Fibroblast of lung (primary cell): ENCODE data around the gene CLDN3. TPM values are rescaled to one million over a fixed set of nuclear protein-coding genes. Genes with fewer than 3 reads are reported as not detected.
"Not testable (repeated sequence)": the region's sequence is repeated elsewhere in the genome, so short reads cannot be mapped to it uniquely, and the experiment has no call there.

Source experiments
- DNase-seq, 2 donors: peaks; one replicate each; pipeline versions ENCODE4 v3.0.0 to v3.0.0-alpha.2; 2010; ENCODE audit warnings: low read depth in 2 of 2
- H2AFZ ChIP-seq: 2 replicates; pipeline ENCODE4 v1.5.1; 2012; ENCODE audit warnings: low read length, control low read depth, inconsistent platforms
- H3K27ac ChIP-seq: 2 replicates; pipeline ENCODE4 v1.5.1; 2011; ENCODE audit warnings: low read length, control low read depth; ENCODE audit not compliant: insufficient read depth
- H3K27me3 ChIP-seq: 2 replicates; pipeline ENCODE4 v1.5.1; 2011; ENCODE audit warnings: mild to moderate bottlenecking, low read length; ENCODE audit not compliant: control insufficient read depth, insufficient read depth
- H3K36me3 ChIP-seq: 2 replicates; pipeline ENCODE4 v1.5.1; 2011; ENCODE audit warnings: low read length; ENCODE audit not compliant: control insufficient read depth, insufficient read depth
- H3K4me1 ChIP-seq: 2 replicates; pipeline ENCODE4 v1.5.1; 2011; ENCODE audit warnings: low read length; ENCODE audit not compliant: control insufficient read depth, insufficient read depth; ENCODE audit errors: extremely low read depth
- H3K4me2 ChIP-seq: 2 replicates; pipeline ENCODE4 v1.5.1; 2011; ENCODE audit warnings: low read length, control low read depth; ENCODE audit not compliant: insufficient read depth; ENCODE audit errors: extremely low read depth
- H3K4me3 ChIP-seq, 4 experiments: fragments of 200-600 bp in 1 of 4; sonication (generic) in 1 of 4; replicated peaks in 1 of 4; 2 replicates each; pipeline ENCODE4 v1.5.1; 2011 to 2016; ENCODE audit warnings: low read length in 4 of 4, low read depth in 3 of 4, mild to moderate bottlenecking in 3 of 4, control low read depth in 2 of 4, inconsistent platforms in 1 of 4, mixed read lengths in 1 of 4; ENCODE audit not compliant: insufficient read depth in 1 of 4; ENCODE audit errors: control extremely low read depth in 1 of 4
- H3K79me2 ChIP-seq: 2 replicates; pipeline ENCODE4 v1.5.1; 2012; ENCODE audit warnings: mild to moderate bottlenecking, low read length, inconsistent platforms; ENCODE audit not compliant: control insufficient read depth, insufficient read depth
- H3K9ac ChIP-seq: 2 replicates; pipeline ENCODE4 v1.5.1; 2011; ENCODE audit warnings: mild to moderate bottlenecking, low read length, control low read depth; ENCODE audit not compliant: insufficient read depth
- H3K9me3 ChIP-seq: 2 replicates; pipeline ENCODE4 v1.5.1; 2012; ENCODE audit warnings: low read depth, low read length; ENCODE audit not compliant: control insufficient read depth, insufficient read depth
- H4K20me1 ChIP-seq: 2 replicates; pipeline ENCODE4 v1.5.1; 2011; ENCODE audit warnings: low read length; ENCODE audit not compliant: control insufficient read depth, insufficient read depth; ENCODE audit errors: extremely low read depth
- EZH2 ChIP-seq: IDR thresholded peaks from 2 replicates; pipeline ENCODE4 v1.5.1; 2012; ENCODE audit warnings: low read length, control low read depth, mild to moderate bottlenecking; ENCODE audit errors: missing control alignments
- polyA plus RNA-seq, 2 donors: library from polyadenylated mRNA; depleted of rRNA in 1 of 2; stranded (reverse) in 1 of 2; unstranded in 1 of 2; fragments of >200 nt; gene quantifications; 2 replicates each; pipeline ENCODE4 v1.2.1, GENCODE V29; 2011 to 2012; ENCODE audit warnings: missing spikeins in 1 of 2
- total RNA-seq: library from RNA; depleted of rRNA; stranded (reverse); fragments of >200 nt; gene quantifications from 2 replicates; pipeline ENCODE4 v1.2.1, GENCODE V29; 2014
- TF ChIP-seq, protein P1 (sequence below), 2 donors: IDR thresholded peaks in 1 of 2; conservative IDR thresholded peaks in 1 of 2; 1 replicate in 1 of 2; 2 replicates in 1 of 2; pipeline ENCODE4 v1.5.1; 2011 to 2012; ENCODE audit warnings: low read length in 2 of 2, control low read depth in 1 of 2, inconsistent platforms in 1 of 2, low read depth in 1 of 2, mild to moderate bottlenecking in 1 of 2

The CLDN3 gene
- total and polyA plus RNA-seq, 2 donors (not counting 1 experiment from before 2014, with no cell fraction given) = not detected

DNA sequence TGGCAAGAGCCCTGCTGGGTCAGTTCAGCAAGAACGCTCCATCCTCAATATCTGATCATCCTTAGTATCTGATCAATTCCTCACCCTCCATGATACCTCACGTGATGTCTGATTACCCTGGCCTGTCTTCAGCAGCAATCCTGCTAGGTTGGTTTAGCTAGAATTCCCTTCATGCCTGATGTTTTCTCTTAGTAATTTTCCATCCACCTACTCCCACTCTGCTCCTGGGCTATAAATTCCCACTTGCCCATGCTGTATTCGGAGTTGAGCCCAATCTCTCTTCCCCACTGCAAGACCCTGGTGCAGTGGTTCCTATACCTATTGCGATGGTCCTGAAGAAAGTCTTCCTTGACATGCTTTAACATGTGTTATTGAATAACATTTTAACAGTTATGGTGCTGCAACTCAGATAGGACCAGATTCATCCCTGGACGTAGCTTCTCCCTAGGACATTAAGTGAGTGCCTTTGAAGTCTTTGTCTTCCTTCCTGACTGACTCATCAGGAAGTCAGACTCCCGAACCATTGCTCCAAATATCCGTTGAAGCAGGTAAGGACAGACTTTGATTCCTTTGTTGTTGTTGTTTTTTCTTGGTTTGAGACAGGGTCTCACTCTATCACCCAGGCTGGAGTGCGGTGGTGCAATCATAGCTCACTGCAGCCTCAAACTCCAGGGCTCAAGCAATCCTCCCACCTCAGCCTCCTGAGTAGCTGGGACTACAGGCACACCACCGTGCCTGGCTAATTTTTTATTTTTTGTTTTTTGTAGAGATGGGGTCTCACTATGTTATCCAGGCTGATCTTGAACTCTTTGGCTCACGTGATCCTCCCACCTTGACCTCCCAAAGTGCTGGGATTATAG, 29.4 kb upstream of the CLDN3 start:
- no peaks in the 10 kb centered on the region for H4K20me1 ChIP-seq
- H3K9ac ChIP-seq = no peak overlapping the region
- TF ChIP-seq EZH2 = no peak
- TF ChIP-seq, protein P1, sequence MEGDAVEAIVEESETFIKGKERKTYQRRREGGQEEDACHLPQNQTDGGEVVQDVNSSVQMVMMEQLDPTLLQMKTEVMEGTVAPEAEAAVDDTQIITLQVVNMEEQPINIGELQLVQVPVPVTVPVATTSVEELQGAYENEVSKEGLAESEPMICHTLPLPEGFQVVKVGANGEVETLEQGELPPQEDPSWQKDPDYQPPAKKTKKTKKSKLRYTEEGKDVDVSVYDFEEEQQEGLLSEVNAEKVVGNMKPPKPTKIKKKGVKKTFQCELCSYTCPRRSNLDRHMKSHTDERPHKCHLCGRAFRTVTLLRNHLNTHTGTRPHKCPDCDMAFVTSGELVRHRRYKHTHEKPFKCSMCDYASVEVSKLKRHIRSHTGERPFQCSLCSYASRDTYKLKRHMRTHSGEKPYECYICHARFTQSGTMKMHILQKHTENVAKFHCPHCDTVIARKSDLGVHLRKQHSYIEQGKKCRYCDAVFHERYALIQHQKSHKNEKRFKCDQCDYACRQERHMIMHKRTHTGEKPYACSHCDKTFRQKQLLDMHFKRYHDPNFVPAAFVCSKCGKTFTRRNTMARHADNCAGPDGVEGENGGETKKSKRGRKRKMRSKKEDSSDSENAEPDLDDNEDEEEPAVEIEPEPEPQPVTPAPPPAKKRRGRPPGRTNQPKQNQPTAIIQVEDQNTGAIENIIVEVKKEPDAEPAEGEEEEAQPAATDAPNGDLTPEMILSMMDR (conservative IDR thresholded peaks at IDR 0.05 in 1 of 2, IDR thresholded peaks at IDR 0.05 in 1 of 2; ENCODE audit: low read depth in 1 of 2, low read length in 2 of 2) = no peak
- H3K4me2 ChIP-seq = no peak overlapping the region
- no peaks in the 10 kb centered on the region for H3K79me2 ChIP-seq
- no peak overlapping the region for H2AFZ ChIP-seq
- no peaks in the 10 kb centered on the region for H3K36me3 ChIP-seq
- no peaks in the 10 kb centered on the region for H3K4me1 ChIP-seq
- no peaks in the 10 kb centered on the region for H3K27me3 ChIP-seq
- no peak for DNase-seq
- H3K9me3 ChIP-seq = no peaks in the 10 kb centered on the region
- H3K4me3 ChIP-seq = no peak overlapping the region
- H3K27ac ChIP-seq = no peak overlapping the region

DNA sequence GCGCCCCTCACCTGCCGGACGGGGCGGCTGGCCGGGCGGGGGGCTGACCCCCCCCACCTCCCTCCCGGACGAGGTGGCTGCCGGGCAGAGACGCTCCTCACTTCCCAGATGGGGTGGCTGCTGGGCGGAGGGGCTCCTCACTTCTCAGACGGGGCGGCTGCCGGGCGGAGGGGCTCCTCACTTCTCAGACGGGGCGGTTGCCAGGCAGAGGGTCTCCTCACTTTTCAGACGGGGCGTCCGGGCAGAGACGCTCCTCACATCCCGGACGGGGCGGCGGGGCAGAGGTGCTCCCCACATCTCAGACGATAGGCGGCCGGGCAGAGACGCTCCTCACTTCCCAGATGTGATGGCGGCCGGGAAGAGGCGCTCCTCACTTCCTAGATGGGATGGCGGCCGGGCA, 27.1 kb upstream of the CLDN3 start:
- H3K4me3 ChIP-seq, H4K20me1 ChIP-seq, H3K4me2 ChIP-seq, DNase-seq, H3K9me3 ChIP-seq, H3K9ac ChIP-seq, H3K27ac ChIP-seq, H3K27me3 ChIP-seq, H3K79me2 ChIP-seq, H3K4me1 ChIP-seq, H3K36me3 ChIP-seq, H2AFZ ChIP-seq: not testable (repeated sequence)

DNA sequence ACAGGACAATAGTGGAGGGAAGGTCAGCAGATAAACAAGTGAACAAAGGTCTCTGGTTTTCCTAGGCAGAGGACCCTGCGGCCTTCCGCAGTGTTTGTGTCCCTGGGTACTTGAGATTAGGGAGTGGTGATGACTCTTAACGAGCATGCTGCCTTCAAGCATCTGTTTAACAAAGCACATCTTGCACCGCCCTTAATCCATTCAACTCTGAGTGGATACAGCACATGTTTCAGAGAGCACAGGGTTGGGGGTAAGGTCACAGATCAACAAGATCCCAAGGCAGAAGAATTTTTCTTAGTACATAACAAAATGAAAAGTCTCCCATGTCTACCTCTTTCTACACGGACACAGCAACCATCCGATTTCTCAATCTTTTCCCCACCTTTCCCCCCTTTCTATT, 26.6 kb upstream of the CLDN3 start:
- H3K4me2 ChIP-seq, H4K20me1 ChIP-seq, H3K4me3 ChIP-seq, H3K27ac ChIP-seq, H3K4me1 ChIP-seq, H3K27me3 ChIP-seq, DNase-seq, H3K9ac ChIP-seq, H3K9me3 ChIP-seq, H3K79me2 ChIP-seq, H2AFZ ChIP-seq, H3K36me3 ChIP-seq: not testable (repeated sequence)

DNA sequence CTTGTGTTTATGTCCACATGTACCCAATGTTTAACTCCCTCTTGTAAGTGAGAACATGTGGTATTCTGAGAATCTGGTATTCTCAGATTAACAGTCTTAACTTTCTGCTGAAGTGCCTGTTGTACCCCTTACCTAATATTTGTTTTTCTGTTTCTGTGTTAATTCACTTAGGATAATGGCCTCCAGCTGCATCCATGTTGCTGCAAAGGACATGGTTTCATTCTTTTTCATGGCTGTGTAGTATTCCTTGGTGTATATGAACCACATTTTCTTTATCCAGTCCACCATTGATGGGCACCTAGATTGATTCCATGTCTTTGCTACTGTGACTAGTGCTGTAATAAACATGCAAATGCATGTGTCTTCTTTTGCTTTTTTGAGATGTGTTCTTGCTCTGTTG, 25.1 kb upstream of the CLDN3 start:
- H3K36me3 ChIP-seq, H4K20me1 ChIP-seq, H3K4me2 ChIP-seq, H3K4me3 ChIP-seq, H3K27me3 ChIP-seq, H3K4me1 ChIP-seq, H3K9ac ChIP-seq, DNase-seq, H3K27ac ChIP-seq, H3K79me2 ChIP-seq, H2AFZ ChIP-seq, H3K9me3 ChIP-seq: not testable (repeated sequence)

DNA sequence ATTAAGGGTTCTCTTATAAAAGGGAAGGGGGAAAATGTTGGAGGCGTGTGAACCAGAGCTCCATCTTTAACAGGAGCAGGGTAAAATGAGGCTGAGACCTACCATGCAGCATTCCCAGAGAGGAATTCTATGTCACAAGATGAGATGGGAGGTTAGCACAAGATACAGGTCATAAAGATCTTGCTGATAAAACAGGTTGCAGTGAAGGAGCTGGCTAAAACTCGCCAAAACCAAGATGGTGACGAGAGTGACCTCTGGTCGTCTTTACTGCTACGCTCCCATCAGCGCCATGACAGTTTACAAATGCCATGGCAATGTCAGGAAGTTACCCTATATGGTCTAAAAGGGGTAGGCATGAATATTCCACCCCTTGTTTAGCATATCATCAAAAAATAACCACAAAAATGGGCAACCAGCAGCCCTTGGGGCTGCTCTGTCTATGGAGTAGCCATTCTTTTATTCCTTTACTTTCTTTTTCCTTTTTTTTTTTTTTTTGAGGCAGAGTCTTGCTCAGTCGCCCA, 21.2 kb upstream of the CLDN3 start:
- not testable (repeated sequence) for H3K27me3 ChIP-seq, H3K27ac ChIP-seq, H3K79me2 ChIP-seq, H3K9ac ChIP-seq, H3K4me3 ChIP-seq, H3K36me3 ChIP-seq, DNase-seq, H4K20me1 ChIP-seq, H2AFZ ChIP-seq, H3K4me2 ChIP-seq, H3K9me3 ChIP-seq, H3K4me1 ChIP-seq
